Activated T-cell treated with anti-CD3 and anti-CD28 coated beads for 48 hours (primary cell): ENCODE measurements around the gene NR2F1.

Experiments
- DNase-seq: peaks from one replicate; pipeline ENCODE4 v3.0.0-alpha.2; 2020; ENCODE audit warnings: low read depth

The NR2F1 gene

GRCh38 chr5:93591323-93591945, 8.4 kb downstream of the NR2F1 start:
- DNase-seq = no peak

GRCh38 chr5:93592883-93593282, 9.9 kb downstream of the NR2F1 start:
- DNase-seq = no peak

GRCh38 chr5:93593476-93594131, 10.6 kb downstream of the NR2F1 start:
- no peak for DNase-seq

- no peak for DNase-seq
Measured at GRCh38 chr5:93594591-93595419, 11.8 kb downstream of the NR2F1 start.

- DNase-seq = no peak
Measured at GRCh38 chr5:93595420-93596147, 12.6 kb downstream of the NR2F1 start.

- no peak for DNase-seq
Measured at GRCh38 chr5:93596310-93596675, 13.3 kb downstream of the NR2F1 start.

GRCh38 chr5:93596676-93597490, 13.9 kb downstream of the NR2F1 start:
- DNase-seq = no peak

GRCh38 chr5:93598091-93599000, 15.3 kb downstream of the NR2F1 start:
- no peak for DNase-seq

GRCh38 chr5:93599001-93599379, 16.0 kb downstream of the NR2F1 start:
- DNase-seq = no peak

GRCh38 chr5:93599399-93600120, 16.5 kb downstream of the NR2F1 start:
- no peak for DNase-seq

- DNase-seq = no peak
Measured at GRCh38 chr5:93600409-93601070, 17.5 kb downstream of the NR2F1 start.

- DNase-seq = no peak
Measured at GRCh38 chr5:93601071-93601801, 18.2 kb downstream of the NR2F1 start.

- DNase-seq = no peak
Measured at GRCh38 chr5:93601802-93602155, 18.8 kb downstream of the NR2F1 start.

GRCh38 chr5:93602241-93603077, 19.4 kb downstream of the NR2F1 start:
- no peak for DNase-seq

GRCh38 chr5:93603078-93603792, 20.2 kb downstream of the NR2F1 start:
- no peak for DNase-seq

GRCh38 chr5:93603793-93604643, 21.0 kb downstream of the NR2F1 start:
- no peak for DNase-seq
